Measurements from ENCODE around the gene OLFM1.

OLFM1 gene

GRCh38 chr9:135084881-135085760 is 2.3 kb upstream of the OLFM1 start:
- H4K20me1 ChIP-seq (ENCODE audit: insufficient read depth, low read length), result no peaks in the 10 kb centered on the region
- H3K79me2 ChIP-seq (ENCODE audit: insufficient read depth, low read length), result no peaks in the 10 kb centered on the region
- no peaks in the 10 kb centered on the region for H3K4me1 ChIP-seq (ENCODE audit: insufficient read depth, low read length)
- no peak overlapping the region for H3K27ac ChIP-seq (ENCODE audit: low read length)
- H2AFZ ChIP-seq (ENCODE audit: low read depth, low read length), result no peak overlapping the region
- no peak for TF ChIP-seq CTCF (IDR thresholded peaks at IDR 0.05; ENCODE audit: borderline replicate concordance, extremely low read depth, low read length, poor library complexity, severe bottlenecking)
- TF ChIP-seq EZH2 (IDR thresholded peaks at IDR 0.05; ENCODE audit: borderline replicate concordance, low read depth, low read length, severe bottlenecking), result no peak
- DNase-seq (no peak), ATAC-seq (ENCODE audit: insufficient read depth, low read depth) (no peak)
- H3K27me3 ChIP-seq (ENCODE audit: insufficient read depth, low read length, poor library complexity), result no peaks in the 10 kb centered on the region
- H3K4me3 ChIP-seq (ENCODE audit: low read depth in 1 of 2, low read length in 2 of 2), result no peak overlapping the region
- no peak overlapping the region for H3K4me2 ChIP-seq (ENCODE audit: insufficient read depth, low read length)
- no peak overlapping the region for H3K9ac ChIP-seq (ENCODE audit: low read depth, low read length)
- H3K9me3 ChIP-seq (ENCODE audit: insufficient read depth, low read length, severe bottlenecking), result no peaks in the 10 kb centered on the region
- no peaks in the 10 kb centered on the region for H3K36me3 ChIP-seq (ENCODE audit: insufficient read depth, low read length)

- H3K36me3 ChIP-seq (ENCODE audit: insufficient read depth, low read length), result no peaks in the 10 kb centered on the region
- H3K9ac ChIP-seq (ENCODE audit: low read depth, low read length), result no peak overlapping the region
- no peaks in the 10 kb centered on the region for H3K4me1 ChIP-seq (ENCODE audit: insufficient read depth, low read length)
- ATAC-seq (ENCODE audit: insufficient read depth, low read depth) (no peak), DNase-seq (peak; percentile 38)
- no peak overlapping the region for H3K4me2 ChIP-seq (ENCODE audit: insufficient read depth, low read length)
- no peak overlapping the region for H3K4me3 ChIP-seq (ENCODE audit: low read depth in 1 of 2, low read length in 2 of 2)
- H3K9me3 ChIP-seq (ENCODE audit: insufficient read depth, low read length, severe bottlenecking), result no peaks in the 10 kb centered on the region
- no peak overlapping the region for H3K27ac ChIP-seq (ENCODE audit: low read length)
- H2AFZ ChIP-seq (ENCODE audit: low read depth, low read length), result no peak overlapping the region
- H4K20me1 ChIP-seq (ENCODE audit: insufficient read depth, low read length), result no peaks in the 10 kb centered on the region; the same call in 1 of the 2 replicates
- peak; percentile 76 for TF ChIP-seq CTCF (IDR thresholded peaks at IDR 0.05; ENCODE audit: borderline replicate concordance, extremely low read depth, low read length, poor library complexity, severe bottlenecking)
- no peak for TF ChIP-seq EZH2 (IDR thresholded peaks at IDR 0.05; ENCODE audit: borderline replicate concordance, low read depth, low read length, severe bottlenecking)
- H3K27me3 ChIP-seq (ENCODE audit: insufficient read depth, low read length, poor library complexity), result no peaks in the 10 kb centered on the region
- H3K79me2 ChIP-seq (ENCODE audit: insufficient read depth, low read length), result no peaks in the 10 kb centered on the region
Measured at GRCh38 chr9:135085830-135086546, 1.5 kb upstream of the OLFM1 start.

GRCh38 chr9:135086597-135087488 is 625 bp upstream of the OLFM1 start:
- Histone ChIP-seq H3K9me3 (ENCODE audit: insufficient read depth, low read length, severe bottlenecking) (no peaks in the 10 kb centered on the region), H3K4me3 (ENCODE audit: low read depth in 1 of 2, low read length in 2 of 2) (no peak overlapping the region), H3K79me2 (ENCODE audit: insufficient read depth, low read length) (no peaks in the 10 kb centered on the region), H3K27me3 (ENCODE audit: insufficient read depth, low read length, poor library complexity) (no peaks in the 10 kb centered on the region), H3K27ac (ENCODE audit: low read length) (no peak overlapping the region), H3K4me1 (ENCODE audit: insufficient read depth, low read length) (no peaks in the 10 kb centered on the region), H3K36me3 (ENCODE audit: insufficient read depth, low read length) (no peaks in the 10 kb centered on the region), H4K20me1 (ENCODE audit: insufficient read depth, low read length) (peaks cover 5% of the 10 kb centered on the region; the same call in 1 of the 2 replicates), H3K9ac (ENCODE audit: low read depth, low read length) (no peak overlapping the region), H2AFZ (ENCODE audit: low read depth, low read length) (no peak overlapping the region), H3K4me2 (ENCODE audit: insufficient read depth, low read length) (no peak overlapping the region)
- no peak for DNase-seq
- no peak for ATAC-seq (ENCODE audit: insufficient read depth, low read depth)
- TF ChIP-seq CTCF (IDR thresholded peaks at IDR 0.05; ENCODE audit: borderline replicate concordance, extremely low read depth, low read length, poor library complexity, severe bottlenecking) (no peak), EZH2 (IDR thresholded peaks at IDR 0.05; ENCODE audit: borderline replicate concordance, low read depth, low read length, severe bottlenecking) (no peak)

Measured in DND-41 (cell line).